ENCODE results near the gene FILIP1L.

FILIP1L gene

GRCh38 chr3:99881121-99881524 lies 233.2 kb downstream of the FILIP1L start:
- DNase-seq: no peak

DNA sequence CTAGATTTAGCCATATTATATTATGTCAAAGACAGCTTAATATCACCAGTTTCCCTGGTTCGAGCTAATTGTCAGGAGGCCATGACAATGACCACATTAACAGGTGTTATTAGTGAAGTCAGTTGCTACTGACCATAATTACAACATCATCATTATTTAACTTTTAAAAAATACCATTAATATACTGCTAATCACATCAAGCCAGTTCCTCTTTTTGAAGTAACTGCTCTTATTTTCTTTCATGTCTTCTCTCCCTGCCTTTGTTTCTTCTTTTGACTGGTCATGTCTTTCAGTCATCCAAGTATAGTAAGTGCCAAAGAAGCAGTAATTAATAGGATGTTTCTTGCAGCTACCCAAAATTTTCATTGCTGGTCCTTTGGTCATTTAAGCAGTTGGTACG lies 235.0 kb downstream of the FILIP1L start:
- no peak for DNase-seq

DNA sequence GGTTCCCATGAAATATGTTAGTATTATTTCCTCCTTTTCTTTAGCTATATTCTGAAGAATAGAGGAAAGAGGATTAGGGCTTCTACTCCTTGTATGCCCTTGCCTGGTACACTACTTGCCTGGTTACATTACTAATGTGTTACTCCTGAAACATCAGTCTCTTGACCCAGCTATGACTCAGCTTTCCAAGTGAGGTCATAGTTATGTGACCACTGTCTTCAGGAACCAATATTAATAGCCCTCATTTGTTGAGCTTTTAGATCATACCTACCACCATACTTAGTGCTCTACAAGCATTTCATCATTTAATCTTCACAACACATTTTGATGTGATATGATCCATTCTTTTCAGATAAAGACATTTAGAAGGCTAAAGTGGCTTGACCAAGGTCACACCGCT lies 236.3 kb downstream of the FILIP1L start:
- DNase-seq: peak; percentile 73

GRCh38 chr3:99877031-99877579 lies 237.2 kb downstream of the FILIP1L start:
- no peak for DNase-seq

GRCh38 chr3:99875929-99876841 lies 238.1 kb downstream of the FILIP1L start:
- peak; percentile 83 for DNase-seq

GRCh38 chr3:99875581-99875928 lies 238.7 kb downstream of the FILIP1L start:
- DNase-seq: peak; percentile 57

GRCh38 chr3:99874237-99875002 lies 239.9 kb downstream of the FILIP1L start:
- no peak for DNase-seq

GRCh38 chr3:99873269-99874102 lies 240.8 kb downstream of the FILIP1L start:
- no peak for DNase-seq

GRCh38 chr3:99872923-99873254 lies 241.4 kb downstream of the FILIP1L start:
- DNase-seq: no peak

DNA sequence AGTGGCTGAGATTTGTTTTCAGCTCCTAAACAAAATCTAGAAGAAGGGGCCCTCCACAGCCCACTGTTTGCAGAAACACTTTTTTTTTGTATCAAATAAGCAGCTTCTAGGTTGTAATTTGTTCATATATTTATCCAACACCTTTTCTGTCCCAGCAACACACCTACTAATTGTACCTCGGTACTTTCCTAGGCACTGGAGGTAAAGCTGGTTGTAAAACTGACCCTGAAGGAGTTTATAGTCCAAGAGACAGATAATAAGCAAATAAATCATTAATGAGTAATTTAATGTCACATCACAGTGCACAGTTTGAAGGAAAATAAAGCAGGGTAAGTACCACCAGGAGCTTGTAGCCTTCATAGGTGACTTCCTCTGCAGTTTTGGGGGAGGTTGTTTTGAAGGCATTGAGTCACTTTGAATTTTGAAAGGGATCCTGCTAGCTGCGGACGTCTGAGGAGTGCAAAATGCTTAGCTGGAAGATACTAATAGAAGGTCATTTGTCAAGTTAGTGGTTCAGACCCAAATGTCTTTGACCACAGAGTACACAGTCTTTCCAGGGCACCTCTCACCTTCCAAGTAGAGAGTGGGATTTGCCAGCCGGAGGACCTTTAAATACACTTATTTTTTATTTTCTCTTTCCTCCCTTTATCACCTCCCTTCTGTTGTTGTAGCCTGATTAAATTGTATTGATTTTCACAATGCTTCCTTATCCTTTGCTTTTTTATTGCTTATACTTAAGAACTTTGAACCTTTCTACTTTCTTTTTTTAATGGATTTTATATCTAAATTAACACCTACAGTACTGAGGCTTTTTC lies 242.9 kb downstream of the FILIP1L start:
- no peak for DNase-seq

- DNase-seq: no peak
Observed at GRCh38 chr3:99870712-99871111, 243.6 kb downstream of the FILIP1L start.

DNA sequence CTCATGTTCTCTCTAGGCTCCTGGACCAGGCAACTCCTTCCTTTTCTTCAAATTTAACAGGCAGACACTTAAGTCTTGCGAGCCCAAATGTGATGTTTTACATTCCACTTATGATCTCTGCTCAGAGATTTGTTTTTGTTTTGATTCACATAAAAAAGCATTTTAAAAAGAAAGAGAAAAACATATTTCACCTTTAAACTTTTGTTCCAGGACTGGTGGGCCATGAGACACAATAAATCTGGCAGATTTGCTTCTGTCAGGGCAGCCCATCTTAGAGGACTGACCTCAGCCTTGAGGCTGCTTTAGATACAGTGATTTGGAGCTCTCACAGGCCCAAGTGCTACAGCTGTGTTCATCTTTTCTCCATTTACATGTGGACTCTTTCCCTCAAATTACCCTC lies 244.7 kb downstream of the FILIP1L start:
- DNase-seq: no peak

GRCh38 chr3:99868311-99868646 lies 246.0 kb downstream of the FILIP1L start:
- peak; percentile 16 for DNase-seq

DNA sequence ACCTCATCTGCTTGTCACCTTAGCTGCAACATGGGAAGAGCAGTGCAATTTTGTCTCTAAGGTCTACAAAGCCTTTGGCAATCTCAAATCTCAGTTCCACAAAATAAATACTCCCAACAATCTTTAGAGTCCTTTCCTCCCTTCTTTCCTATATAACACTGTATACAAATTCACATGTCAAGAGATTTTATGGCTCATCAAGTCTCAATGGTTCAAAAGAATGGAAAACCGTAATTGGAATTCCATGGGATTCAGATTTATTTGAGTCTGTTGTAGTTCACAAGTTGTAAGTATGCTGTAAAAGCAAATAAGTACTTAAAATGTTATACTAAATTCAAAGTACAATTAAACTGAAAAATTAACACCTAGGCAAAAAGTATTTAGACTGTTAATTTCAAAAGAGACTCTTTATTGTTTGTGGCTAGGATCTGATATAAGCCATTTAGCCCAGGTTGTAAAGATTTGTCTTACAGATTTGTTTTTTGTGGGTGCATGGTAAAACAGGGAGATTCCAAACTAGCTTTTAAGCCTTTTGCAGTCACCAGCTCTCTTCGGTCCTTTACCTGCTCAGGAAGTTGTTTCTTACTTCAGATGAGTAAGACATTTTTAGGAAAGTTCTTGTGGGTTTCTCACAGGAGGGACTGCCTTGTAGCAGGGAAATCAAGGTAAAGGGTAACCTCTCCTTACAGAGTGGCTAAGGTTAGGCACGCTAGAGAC lies 246.5 kb downstream of the FILIP1L start:
- DNase-seq: no peak

GRCh38 chr3:99866261-99866761 lies 248.0 kb downstream of the FILIP1L start:
- peak; percentile 13 for DNase-seq

- DNase-seq: no peak
Observed at GRCh38 chr3:99865321-99865720, 249.0 kb downstream of the FILIP1L start.

GRCh38 chr3:99864289-99864688 lies 250.0 kb downstream of the FILIP1L start:
- DNase-seq: no peak

GRCh38 chr3:99863588-99863987 lies 250.7 kb downstream of the FILIP1L start:
- no peak for DNase-seq

DNA sequence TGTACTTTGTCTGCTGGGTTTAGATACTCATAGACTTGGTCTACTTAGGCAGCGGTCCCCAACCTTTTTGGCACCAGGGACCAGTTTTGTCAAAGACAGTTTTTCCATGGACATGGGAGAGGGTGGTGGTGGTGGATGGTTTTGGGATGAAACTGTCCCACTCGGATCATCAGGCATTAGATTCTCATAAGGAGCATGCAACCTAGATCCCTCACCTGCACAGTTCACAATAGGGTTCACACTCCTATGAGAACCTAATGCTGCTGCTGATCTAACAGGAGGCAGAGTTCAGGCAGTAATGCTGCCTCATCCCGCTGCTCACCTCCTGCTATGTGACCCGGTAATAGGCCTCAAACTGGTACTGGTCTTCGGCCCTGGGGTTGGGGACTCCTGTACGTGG lies 251.3 kb downstream of the FILIP1L start:
- no peak for DNase-seq

GRCh38 chr3:99862208-99862607 lies 252.1 kb downstream of the FILIP1L start:
- no peak for DNase-seq

DNA sequence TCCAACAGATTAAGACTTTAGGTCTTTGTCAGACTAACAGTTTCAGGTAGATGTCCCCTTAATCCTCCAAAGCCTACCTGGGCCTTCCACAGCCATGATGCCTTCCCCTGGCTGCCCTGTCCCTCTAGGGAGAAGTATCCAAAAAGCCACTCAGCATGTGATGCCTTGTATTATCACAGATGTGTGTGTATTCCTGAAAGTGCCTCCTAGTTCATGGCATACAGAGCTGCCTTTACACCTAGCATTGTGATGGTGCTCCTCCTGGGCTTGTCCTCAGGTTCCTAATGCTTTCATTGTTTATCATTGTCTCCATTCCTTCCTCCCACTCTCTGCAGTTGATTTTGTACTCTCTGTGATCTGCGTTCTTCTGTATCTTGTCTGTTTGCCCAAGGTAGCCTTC lies 253.1 kb downstream of the FILIP1L start:
- no peak for DNase-seq

Measured in DMS53 (cell line).